Measurements from ENCODE around the gene GNB1L.

The GNB1L gene

GRCh38 chr22:19733755-19734154 lies 120.9 kb downstream of the GNB1L start:
- no peak for DNase-seq (ENCODE audit: low spot score)

All from putamen (tissue), 1 donor.